H1 (cell line): Measurements from ENCODE around the gene ZDHHC11. TPM values are rescaled to one million over a fixed set of nuclear protein-coding genes. Genes with fewer than 3 reads are reported as not detected.
"Not testable (repeated sequence)": the region's sequence is repeated elsewhere in the genome, so short reads cannot be mapped to it uniquely, and the experiment has no call there.

Experiments used
- CTCF ChIA-PET: fragments of 300-600 bp; sonication (Branson Sonifier 250); formaldehyde crosslinking; loops from one replicate; lab custom pipeline; 2021; ENCODE audit not compliant: partially characterized antibody; lab: Charles Lee
- POLR2A ChIA-PET: fragments of 300-600 bp; sonication (Branson Sonifier 250); formaldehyde crosslinking; loops from one replicate; lab custom pipeline; 2021; ENCODE audit warnings: inconsistent platforms; ENCODE audit not compliant: partially characterized antibody; lab: Charles Lee
- DNase-seq, 2 experiments: peaks; one replicate each; pipeline versions ENCODE4 v3.0.0 to v3.0.0-alpha.2; 2010 to 2022; ENCODE audit warnings: low spot score in 2 of 2, low read depth in 1 of 2, mixed read lengths in 1 of 2
- FAIRE-seq: peaks from 2 replicates; lab custom pipeline; 2011; peaks lifted over from hg19 to GRCh38; lab: Jason Lieb, UNC
- H2AFZ ChIP-seq: 2 replicates; pipeline ENCODE4 v1.8.1; 2012; ENCODE audit warnings: low read length, inconsistent platforms
- H2AK5ac ChIP-seq: 2 replicates; pipeline ENCODE4 v1.6.1; 2013; ENCODE audit warnings: low read depth, low read length
- H2BK120ac ChIP-seq: replicated peaks from 2 replicates; pipeline ENCODE3; 2013; ENCODE audit warnings: low read depth, low read length, inconsistent platforms
- H2BK12ac ChIP-seq: 2 replicates; pipeline ENCODE4 v1.6.1; 2013; ENCODE audit warnings: low read depth, low read length
- H2BK15ac ChIP-seq: 2 replicates; pipeline ENCODE4 v1.6.1; 2013; ENCODE audit warnings: low read length
- H2BK20ac ChIP-seq: 2 replicates; pipeline ENCODE4 v1.6.1; 2013; ENCODE audit warnings: low read length
- H2BK5ac ChIP-seq: 2 replicates; pipeline ENCODE4 v1.6.1; 2013; ENCODE audit warnings: low read depth, low read length
- H3K14ac ChIP-seq: 2 replicates; pipeline ENCODE4 v1.6.1; 2013; ENCODE audit warnings: inconsistent platforms; ENCODE audit not compliant: insufficient read length
- H3K18ac ChIP-seq: 2 replicates; pipeline ENCODE4 v1.6.1; 2013; ENCODE audit warnings: low read length; ENCODE audit errors: extremely low read depth
- H3K23ac ChIP-seq: 2 replicates; pipeline ENCODE4 v1.6.1; 2013; ENCODE audit warnings: inconsistent platforms; ENCODE audit not compliant: insufficient read length
- H3K23me2 ChIP-seq: 2 replicates; pipeline ENCODE4 v1.6.1; 2013; ENCODE audit warnings: low read depth, low read length
- H3K27ac ChIP-seq: 2 replicates; pipeline ENCODE4 v1.6.1; 2011; ENCODE audit warnings: low read depth, low read length, inconsistent platforms
- H3K27me3 ChIP-seq, 4 experiments: replicated peaks in 1 of 4; 1 replicate in 1 of 4; 2 replicates in 3 of 4; pipeline versions ENCODE4 v1.6.1 to v1.8.1; 2011 to 2013; ENCODE audit warnings: low read length in 3 of 4, mild to moderate bottlenecking in 3 of 4, inconsistent platforms in 2 of 4, mixed read lengths in 2 of 4, moderate library complexity in 1 of 4; ENCODE audit not compliant: control insufficient read depth in 3 of 4, insufficient read depth in 3 of 4; ENCODE audit errors: extremely low read depth in 1 of 4
- H3K36me3 ChIP-seq, 4 experiments: 2 replicates each; pipeline versions ENCODE4 v1.6.1 to v1.8.1; 2011 to 2013; ENCODE audit warnings: mild to moderate bottlenecking in 4 of 4, low read length in 3 of 4, moderate library complexity in 2 of 4, control low read depth in 1 of 4, inconsistent platforms in 1 of 4; ENCODE audit not compliant: insufficient read depth in 4 of 4, control insufficient read depth in 2 of 4
- H3K4ac ChIP-seq: replicated peaks from 2 replicates; pipeline ENCODE3; 2013; ENCODE audit warnings: low read length, low read depth, mixed read lengths, inconsistent platforms; ENCODE audit not compliant: insufficient read length
- H3K4me1 ChIP-seq, 4 experiments: replicated peaks in 1 of 4; 1 replicate in 1 of 4; 2 replicates in 3 of 4; pipeline versions ENCODE4 v1.6.1 to v1.8.1; 2011 to 2013; ENCODE audit warnings: low read length in 3 of 4, inconsistent platforms in 2 of 4, mixed read lengths in 1 of 4; ENCODE audit not compliant: insufficient read depth in 4 of 4, control insufficient read depth in 3 of 4
- H3K4me2 ChIP-seq, 2 experiments: 2 replicates each; pipeline versions ENCODE4 v1.6.1 to v1.8.1; 2011 to 2013; ENCODE audit warnings: low read depth in 2 of 2, low read length in 2 of 2, control low read depth in 1 of 2, inconsistent platforms in 1 of 2, mild to moderate bottlenecking in 1 of 2; ENCODE audit not compliant: insufficient read depth in 1 of 2
- H3K4me3 ChIP-seq, 4 experiments: fragments of 200-600, 300-600 bp in 1 of 4; sonication (generic), shearing (Covaris generic), sonication (Bioruptor Twin) in 1 of 4; 2 replicates each; pipeline versions ENCODE4 v1.5.1 to v1.8.1; 2011 to 2016; ENCODE audit warnings: low read length in 4 of 4, low read depth in 3 of 4, control low read depth in 2 of 4, inconsistent platforms in 2 of 4, mild to moderate bottlenecking in 2 of 4, mixed read lengths in 1 of 4, moderate library complexity in 1 of 4; ENCODE audit not compliant: insufficient read depth in 2 of 4; ENCODE audit errors: extremely low read depth in 1 of 4
- H3K56ac ChIP-seq: replicated peaks from 2 replicates; pipeline ENCODE3; 2013; ENCODE audit warnings: low read depth, mild to moderate bottlenecking, mixed read lengths, low read length, inconsistent platforms; ENCODE audit not compliant: insufficient read length
- H3K79me1 ChIP-seq: 2 replicates; pipeline ENCODE4 v1.6.1; 2013; ENCODE audit warnings: low read depth, low read length, control low read depth
- H3K79me2 ChIP-seq, 2 experiments: 2 replicates each; pipeline versions ENCODE4 v1.6.1 to v1.8.1; 2012 to 2013; ENCODE audit warnings: low read length in 2 of 2, mild to moderate bottlenecking in 2 of 2, inconsistent platforms in 1 of 2; ENCODE audit not compliant: insufficient read depth in 2 of 2, control insufficient read depth in 1 of 2
- H3K9ac ChIP-seq, 4 experiments: replicated peaks in 1 of 4; 1 replicate in 1 of 4; 2 replicates in 3 of 4; pipeline versions ENCODE4 v1.6.1 to v1.8.1; 2011 to 2013; ENCODE audit warnings: low read depth in 3 of 4, low read length in 3 of 4, control low read depth in 2 of 4, mild to moderate bottlenecking in 2 of 4, moderate library complexity in 2 of 4, inconsistent platforms in 1 of 4; ENCODE audit errors: extremely low read depth in 1 of 4
- H3K9me3 ChIP-seq, 2 experiments: 2 replicates each; pipeline versions ENCODE4 v1.6.1 to v1.8.1; 2012 to 2013; ENCODE audit warnings: mild to moderate bottlenecking in 2 of 2, moderate library complexity in 2 of 2, control low read depth in 1 of 2, inconsistent platforms in 1 of 2, low read depth in 1 of 2, low read length in 1 of 2, mixed read lengths in 1 of 2; ENCODE audit not compliant: insufficient read depth in 2 of 2
- H4K20me1 ChIP-seq, 2 experiments: replicated peaks in 1 of 2; 2 replicates each; pipeline versions ENCODE3 to v1.8.1; 2011 to 2013; ENCODE audit warnings: inconsistent platforms in 2 of 2, low read length in 2 of 2, mild to moderate bottlenecking in 1 of 2; ENCODE audit not compliant: insufficient read depth in 2 of 2, control insufficient read depth in 1 of 2
- H4K5ac ChIP-seq: 2 replicates; pipeline ENCODE4 v1.6.1; 2013; ENCODE audit warnings: low read length, low read depth, mixed read lengths, inconsistent platforms; ENCODE audit not compliant: insufficient read length
- H4K8ac ChIP-seq: 2 replicates; pipeline ENCODE4 v1.8.0; 2013; ENCODE audit warnings: mild to moderate bottlenecking, moderate library complexity, low read length, inconsistent platforms; ENCODE audit not compliant: insufficient read depth; ENCODE audit errors: extremely low read depth
- H4K91ac ChIP-seq: replicated peaks from 2 replicates; pipeline ENCODE3; 2013; ENCODE audit warnings: low read length, mixed read lengths, inconsistent platforms; ENCODE audit not compliant: insufficient read length
- WGBS, 2 experiments: shearing (Covaris generic) in 1 of 2; methylation state at CpG; one replicate each; pipeline versions ENCODE4 v1.1.6 to v1.1.7; 2013 to 2015; ENCODE audit warnings: low lambda C conversion rate in 2 of 2, mixed read lengths in 2 of 2, inconsistent platforms in 1 of 2, low coverage in 1 of 2, missing lambda C conversion rate in 1 of 2; ENCODE audit not compliant: insufficient replicate concordance in 2 of 2, insufficient coverage in 1 of 2, insufficient read length in 1 of 2; ENCODE audit errors: extremely low coverage in 1 of 2, missing lambda C conversion rate in 1 of 2; 5-methylcytosine and 5-hydroxymethylcytosine counted together
- polyA plus RNA-seq, 7 experiments: library from polyadenylated mRNA; depleted of rRNA in 3 of 7; stranded (reverse) in 5 of 7; unstranded in 2 of 7; fragments of >200 nt in 5 of 7; fragments of 200-250 nt in 2 of 7; gene quantifications; 1 replicate in 5 of 7; 2 replicates in 1 of 7; 4 replicates in 1 of 7; pipeline versions ENCODE4 v1.2.1 to v1.2.3, GENCODE V29; 2011 to 2013; ENCODE audit warnings: missing spikeins in 2 of 7, mixed read lengths in 2 of 7
- total RNA-seq: library from RNA; stranded (reverse); fragmentation: NEBNext Ultra II Directional; extraction: Animal tissue kit (Norgen Biotek cat#: 25700); gene quantifications from 2 replicates; pipeline ENCODE4 v1.2.1, GENCODE V29; 2021

ZDHHC11 gene
- total and polyA plus RNA-seq, 2 of the 8 experiments (the other 6 are each of a cell fraction or from before 2014, with no cell fraction given): 4.7 to 16.6 TPM

DNA sequence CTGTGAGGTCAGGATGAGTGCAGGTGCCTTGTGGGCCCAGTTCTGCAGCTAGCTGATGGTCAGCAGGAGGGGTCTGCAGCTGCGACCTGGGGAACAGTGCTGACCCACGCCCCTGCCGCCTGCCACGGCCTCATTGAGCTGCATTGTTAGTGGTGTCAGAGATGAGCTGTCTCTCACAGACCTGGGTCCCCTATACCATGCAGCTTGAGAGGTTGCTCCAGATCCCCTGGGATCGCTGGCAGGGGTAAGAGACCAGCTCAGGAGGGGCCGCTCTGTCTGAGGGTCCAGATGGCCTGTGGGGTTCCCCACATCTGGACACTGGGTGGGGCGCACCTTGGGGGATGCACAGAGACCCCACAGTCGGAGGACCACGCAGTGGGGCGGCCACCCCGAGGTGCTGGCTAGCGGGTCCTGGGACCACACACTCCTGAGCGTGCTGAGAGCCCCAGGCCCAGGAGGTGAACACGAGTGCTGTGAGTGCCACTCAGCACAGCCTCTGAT, 13.1 kb downstream of the ZDHHC11 start:
- H4K91ac ChIP-seq, H3K79me1 ChIP-seq, H2BK120ac ChIP-seq, H4K8ac ChIP-seq, H3K14ac ChIP-seq, H2BK15ac ChIP-seq, CTCF ChIA-PET, H3K4me3 ChIP-seq, H3K56ac ChIP-seq, POLR2A ChIA-PET, H2BK5ac ChIP-seq, H4K20me1 ChIP-seq, H3K23ac ChIP-seq, H3K9me3 ChIP-seq, H3K79me2 ChIP-seq, H2BK20ac ChIP-seq, H4K5ac ChIP-seq, H2BK12ac ChIP-seq, H3K27me3 ChIP-seq, H3K36me3 ChIP-seq, H3K18ac ChIP-seq, H3K4ac ChIP-seq, H3K9ac ChIP-seq, H3K4me1 ChIP-seq, H3K27ac ChIP-seq, FAIRE-seq, H2AFZ ChIP-seq, H3K4me2 ChIP-seq, H3K23me2 ChIP-seq, H2AK5ac ChIP-seq: not testable (repeated sequence)
- WGBS, 2 experiments: 86% methylated on average over 9 of the region's 14 CpGs; no CpG with 5 or more reads in 1 of the 2 experiments
- DNase-seq: peak in 1 of 2 experiments; percentile 39

DNA sequence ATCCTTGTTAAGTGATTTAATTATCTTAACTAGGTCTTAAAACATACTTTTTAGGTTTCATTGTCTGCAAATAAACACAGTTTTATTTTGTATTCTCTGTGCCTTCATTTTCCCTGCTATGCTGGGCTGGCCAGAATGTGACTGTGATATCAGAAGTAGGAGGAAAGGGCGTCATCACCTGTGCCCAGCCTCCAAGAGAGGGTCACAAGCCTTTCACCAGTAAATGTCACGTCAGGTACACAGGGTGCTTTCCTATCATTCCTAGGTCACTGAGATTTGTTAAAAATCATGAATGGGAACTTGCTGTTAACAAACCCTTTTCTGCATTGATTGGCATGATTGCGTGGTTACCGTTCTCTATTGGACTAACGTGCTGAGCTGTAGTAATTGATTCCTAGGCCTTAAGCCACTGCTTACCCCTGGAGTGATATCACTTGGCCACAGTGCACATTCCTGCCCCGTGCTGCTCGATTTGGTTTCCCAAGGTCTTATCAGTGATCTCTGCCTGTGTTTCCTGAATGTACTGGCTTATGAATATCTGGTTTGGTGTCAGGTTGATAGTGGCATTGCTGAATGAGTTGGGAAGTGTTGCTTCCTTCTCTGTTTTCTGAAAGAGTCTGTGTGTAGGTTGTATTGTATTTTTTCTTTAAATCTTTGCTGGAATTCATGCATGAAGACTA, 14.7 kb downstream of the ZDHHC11 start:
- not testable (repeated sequence) for H3K36me3 ChIP-seq, FAIRE-seq

More for the DNA sequence above, 14.7 kb downstream of the ZDHHC11 start:
- H2BK12ac ChIP-seq, H4K91ac ChIP-seq, H4K5ac ChIP-seq, H2AFZ ChIP-seq, H2AK5ac ChIP-seq, H3K9ac ChIP-seq, H3K27ac ChIP-seq, H2BK120ac ChIP-seq, CTCF ChIA-PET, H3K79me1 ChIP-seq, H3K27me3 ChIP-seq, H3K4ac ChIP-seq, H2BK5ac ChIP-seq, H4K20me1 ChIP-seq, H3K4me1 ChIP-seq, H3K18ac ChIP-seq, H3K79me2 ChIP-seq, H3K23ac ChIP-seq, POLR2A ChIA-PET, H3K56ac ChIP-seq, DNase-seq, H3K9me3 ChIP-seq, H3K4me2 ChIP-seq, H2BK15ac ChIP-seq, H3K23me2 ChIP-seq, H4K8ac ChIP-seq, H2BK20ac ChIP-seq, H3K14ac ChIP-seq, H3K4me3 ChIP-seq: not testable (repeated sequence)
- WGBS, 2 experiments: 92% methylated on average over 7 of the region's 7 CpGs; no CpG with 5 or more reads in 1 of the 2 experiments
